RWPE1 (cell line): ENCODE measurements around the gene SYS1.

Source experiments
- CTCF ChIA-PET: fragments of 350-600 bp; sonication (Branson Sonifier 250); formaldehyde crosslinking; extraction: SDS; loops from one replicate; lab custom pipeline; 2021; lab: Yijun Ruan, JAX
- POLR2A ChIA-PET: fragments of 400-600 bp; formaldehyde crosslinking; extraction: SDS; loops from one replicate; lab custom pipeline; 2020; ENCODE audit warnings: antibody characterized with exemption; ENCODE audit not compliant: low non-redundant PET; lab: Yijun Ruan, JAX
- DNase-seq: peaks from one replicate; pipeline ENCODE4 v3.0.0; 2012; ENCODE audit warnings: low spot score
- H3K27ac ChIP-seq: fragments of 450-650 bp; 2 replicates; pipeline ENCODE4 v1.5.1; 2017
- CTCF ChIP-seq: fragments of 450-650 bp; conservative IDR thresholded peaks from 2 replicates; pipeline ENCODE4 v1.5.1; 2017; ENCODE audit warnings: low read depth, mild to moderate bottlenecking

SYS1 gene

DNA sequence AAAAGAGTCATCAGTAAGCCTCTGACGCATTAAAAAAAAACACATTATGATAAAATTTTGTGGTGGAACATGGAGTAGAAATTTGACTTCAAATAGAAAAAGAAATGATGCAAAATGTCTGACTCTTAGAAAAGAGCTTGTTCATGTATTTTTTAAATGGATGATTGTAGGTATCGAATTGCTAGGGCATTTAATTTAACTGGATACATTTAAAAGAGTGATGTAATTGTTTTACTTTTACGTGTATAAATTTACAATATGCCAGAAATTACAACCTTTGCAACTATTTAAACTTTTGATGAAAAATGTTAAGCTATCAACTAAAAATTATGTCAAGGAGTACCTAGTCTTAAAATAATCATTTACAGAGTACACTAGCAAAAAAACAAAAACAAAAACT lies 10.2 kb upstream of the SYS1 start:
- TF ChIP-seq CTCF = no peak
- ChIA-PET POLR2A (no interaction called here), CTCF (interaction anchor here (0.7 to 2.1 kb wide), 5 partner anchors 8 to 277 kb away, joined by 3 to 10 read pairs (median 3); partner anchors contain the start of genes SYS1 and WFDC10A)
- DNase-seq = no peak
- no peak overlapping the region for H3K27ac ChIP-seq

DNA sequence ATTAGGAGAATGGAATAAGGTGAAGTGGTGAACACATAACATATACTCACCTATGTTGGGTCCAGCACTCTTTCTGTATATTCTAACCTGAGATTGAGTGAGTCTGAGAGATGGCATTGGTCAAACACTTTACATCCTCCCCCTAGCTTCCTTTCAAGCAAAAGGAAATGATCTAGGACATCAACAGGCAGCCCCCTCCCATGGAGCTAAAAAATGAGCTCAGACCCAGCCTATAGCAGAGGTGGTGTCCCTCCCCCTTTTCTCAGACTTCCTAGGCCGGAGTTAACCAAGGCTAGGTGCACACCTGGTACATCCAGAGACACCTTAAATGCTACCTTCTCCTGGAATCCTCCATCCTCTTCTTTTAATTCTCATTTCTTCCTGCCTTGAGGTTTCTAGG lies 9.2 kb upstream of the SYS1 start:
- ChIA-PET CTCF (interaction anchor here (1.3 kb wide), 1 partner anchor 60 kb away, joined by 5 read pairs; no protein-coding TSS in a partner anchor), POLR2A (no interaction called here)
- DNase-seq = no peak
- no peak overlapping the region for H3K27ac ChIP-seq
- no peak for TF ChIP-seq CTCF

- no peak overlapping the region for H3K27ac ChIP-seq
- DNase-seq = no peak
- TF ChIP-seq CTCF = no peak
- CTCF ChIA-PET = interaction anchor here (0.8 to 1.5 kb wide), 4 partner anchors 19 to 82 kb away, joined by 3 to 6 read pairs (median 4); no protein-coding TSS in a partner anchor
- POLR2A ChIA-PET = no interaction called here
Measured at GRCh38 chr20:45354423-45355208, 8.3 kb upstream of the SYS1 start.

DNA sequence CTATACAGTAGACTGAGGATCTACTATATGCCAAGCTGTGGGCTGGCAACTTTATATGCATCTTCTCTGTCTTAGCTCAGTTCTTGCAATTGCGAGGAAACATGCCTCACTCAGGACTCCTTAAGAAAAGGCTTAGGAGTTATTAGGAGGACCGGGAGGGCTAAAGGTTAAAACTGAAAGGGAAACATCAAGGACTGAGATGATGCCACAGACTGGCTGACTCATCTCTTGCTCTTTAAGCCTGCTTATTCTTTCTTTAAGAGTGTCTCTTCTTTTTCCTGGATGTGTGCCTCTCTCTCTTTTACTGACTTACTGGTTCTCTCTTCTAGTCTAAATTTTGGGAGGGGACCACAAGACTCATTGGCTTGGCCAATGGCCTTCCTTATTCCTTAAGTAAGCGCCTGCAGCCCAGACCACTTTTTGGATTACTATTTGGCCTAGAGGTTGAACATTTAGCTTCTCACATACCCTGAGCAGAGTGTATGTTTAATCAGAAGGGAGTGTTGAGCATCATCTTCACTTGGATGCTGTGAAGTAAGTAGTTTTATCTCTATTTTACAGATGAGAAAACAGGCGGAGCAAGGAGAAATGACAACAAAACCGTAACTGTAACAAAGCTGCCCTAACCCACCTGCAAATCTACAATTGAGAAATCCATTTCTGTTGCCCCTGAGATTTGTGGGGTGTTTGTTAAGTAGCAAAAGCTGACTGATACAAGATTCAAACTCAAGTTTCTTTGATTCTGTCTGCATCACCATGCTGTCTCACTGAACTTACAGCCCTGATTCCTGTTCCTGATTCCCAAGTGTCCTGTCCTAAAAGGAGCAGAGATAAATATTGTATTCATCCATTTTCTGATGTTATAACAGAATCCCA lies 7.5 kb upstream of the SYS1 start:
- H3K27ac ChIP-seq = no peak overlapping the region
- POLR2A ChIA-PET = no interaction called here
- DNase-seq = no peak
- TF ChIP-seq CTCF = no peak
- CTCF ChIA-PET = interaction anchor here (0.6 to 1.5 kb wide), 5 partner anchors 15 to 82 kb away, joined by 3 to 6 read pairs (median 3); no protein-coding TSS in a partner anchor

DNA sequence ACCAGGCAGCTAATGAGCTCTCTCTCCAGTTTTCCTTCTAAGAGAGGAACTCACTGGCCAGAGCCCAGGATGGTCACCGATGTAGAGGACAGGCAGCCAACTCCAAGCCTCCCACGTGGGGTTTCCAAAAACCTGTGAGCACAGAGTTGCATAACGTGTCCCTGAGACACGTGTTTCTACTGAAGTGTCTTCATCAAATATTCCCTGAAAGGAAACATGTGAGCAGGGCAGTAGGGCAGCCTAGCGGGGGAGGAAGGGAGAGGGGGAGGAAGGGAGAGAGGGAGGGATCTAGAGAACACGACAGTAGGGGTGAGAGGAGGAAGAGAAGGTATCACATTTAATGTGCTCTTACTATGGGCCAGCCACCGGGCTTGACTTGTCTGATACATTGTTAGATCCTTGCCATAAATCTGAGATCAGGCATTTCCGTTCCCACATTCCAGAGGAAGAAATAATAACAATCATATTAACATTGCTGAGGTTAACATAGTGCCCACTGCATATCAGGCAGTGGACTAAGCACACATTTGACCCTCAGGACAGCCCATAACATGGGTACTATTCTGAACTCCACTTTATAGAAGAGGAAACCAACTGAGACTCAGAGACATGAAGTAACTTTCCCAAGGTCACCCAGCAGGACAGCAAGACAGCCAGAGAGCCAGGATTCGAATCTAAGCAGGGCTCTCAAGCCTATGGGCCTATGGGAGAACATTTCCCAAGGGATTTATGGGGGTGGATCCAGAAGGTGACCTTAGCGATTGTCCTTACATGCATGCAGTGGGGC lies 4.5 kb upstream of the SYS1 start:
- no peak for TF ChIP-seq CTCF
- DNase-seq = no peak
- POLR2A ChIA-PET = interaction anchor here (0.5 to 2.0 kb wide), 4 partner anchors 10 to 567 kb away, joined by 3 to 14 read pairs (median 4); partner anchors contain the start of gene SDC4
- CTCF ChIA-PET = interaction anchor here (0.9 to 8.5 kb wide), 4 partner anchors 9 to 262 kb away, joined by 3 to 65 read pairs (median 4); no protein-coding TSS in a partner anchor
- peak overlapping the region; percentile 83 for H3K27ac ChIP-seq
